Neural progenitor cell (in vitro differentiated cells): Measurements from ENCODE around the gene SPTBN5.

Source experiments
- CTCF ChIP-seq: fragments of 200-600 bp; sonication (generic); IDR thresholded peaks from 2 replicates; pipeline ENCODE4 v1.5.1; 2017; ENCODE audit warnings: antibody characterized with exemption, mild to moderate bottlenecking
- EZH2 ChIP-seq: fragments of 200-600 bp; sonication (generic); IDR thresholded peaks from 2 replicates; pipeline ENCODE4 v1.6.1; 2017; ENCODE audit warnings: antibody characterized with exemption, mild to moderate bottlenecking, moderate library complexity

- no peak for TF ChIP-seq CTCF
- TF ChIP-seq EZH2: no peak
Observed at GRCh38 chr15:41799488-41799805, 94.4 kb downstream of the SPTBN5 start.
